Mesangial cell (primary cell): ENCODE data around the gene SH3GLB1. TPM values are rescaled to one million over a fixed set of nuclear protein-coding genes. Genes with fewer than 3 reads are reported as not detected.

Experiments
- total RNA-seq: library from RNA; depleted of rRNA; stranded (reverse); fragments of >200 nt; gene quantifications from 2 replicates; pipeline ENCODE4 v1.2.3, GENCODE V29; 2015

Gene SH3GLB1
- total RNA-seq: 20.4 and 21.2 TPM in 2 replicates

GRCh38 chr1:86704458-86704971 lies at the start of gene SH3GLB1:
Gene SH3GLB1 (plus strand): TSS chr1:86704576. CDS start chr1:86704900, 324 bp downstream.

Other genes with a start within 250 kb of the SH3GLB1 start
- not detected in 2 replicates for gene CLCA1, start 235.6 kb upstream of the SH3GLB1 start, total RNA-seq
- gene CLCA4, start 157.5 kb upstream of the SH3GLB1 start, total RNA-seq: not detected in 2 replicates
- 94.7 and 102 TPM in 2 replicates for gene SELENOF, start 209.6 kb downstream of the SH3GLB1 start, total RNA-seq
- 8.0 and 11.3 TPM in 2 replicates for gene HS2ST1, start 210.1 kb downstream of the SH3GLB1 start, total RNA-seq